HG03520 (cell line): Measurements from ENCODE around the gene KRTAP2-4.
"Not testable (repeated sequence)": the region's sequence is repeated elsewhere in the genome, so short reads cannot be mapped to it uniquely, and the experiment has no call there.

Experiments used
- ATAC-seq: cut with Tn5 transposase; IDR thresholded peaks from one replicate; pipeline ENCODE4 v1.9.1; 2021; ENCODE audit warnings: mild to moderate bottlenecking, moderate library complexity; ENCODE audit not compliant: unreplicated experiment

Gene KRTAP2-4

GRCh38 chr17:41040783-41041571 lies 24.7 kb downstream of the KRTAP2-4 start, which contains the start of gene KRTAP1-1:
Gene KRTAP1-1, minus strand, starts transcription at chr17:41041450. Its CDS starts 53 bp downstream, at chr17:41041397.
- ATAC-seq = not testable (repeated sequence)

GRCh38 chr17:41037853-41038350 lies 27.8 kb downstream of the KRTAP2-4 start:
- ATAC-seq = no peak

- not testable (repeated sequence) for ATAC-seq
These were observed 31.2 kb downstream of the KRTAP2-4 start, which contains the start of gene KRTAP1-3 for GRCh38 chr17:41034346-41034935. Gene KRTAP1-3, minus strand, starts transcription at chr17:41034874. Its CDS starts 53 bp downstream, at chr17:41034821.

- no peak for ATAC-seq
These were observed 35.9 kb downstream of the KRTAP2-4 start, which contains the start of gene KRTAP1-4 for GRCh38 chr17:41029633-41030245. Gene KRTAP1-4, minus strand, starts transcription at chr17:41030195. Its CDS starts 117 bp downstream, at chr17:41030078.

DNA sequence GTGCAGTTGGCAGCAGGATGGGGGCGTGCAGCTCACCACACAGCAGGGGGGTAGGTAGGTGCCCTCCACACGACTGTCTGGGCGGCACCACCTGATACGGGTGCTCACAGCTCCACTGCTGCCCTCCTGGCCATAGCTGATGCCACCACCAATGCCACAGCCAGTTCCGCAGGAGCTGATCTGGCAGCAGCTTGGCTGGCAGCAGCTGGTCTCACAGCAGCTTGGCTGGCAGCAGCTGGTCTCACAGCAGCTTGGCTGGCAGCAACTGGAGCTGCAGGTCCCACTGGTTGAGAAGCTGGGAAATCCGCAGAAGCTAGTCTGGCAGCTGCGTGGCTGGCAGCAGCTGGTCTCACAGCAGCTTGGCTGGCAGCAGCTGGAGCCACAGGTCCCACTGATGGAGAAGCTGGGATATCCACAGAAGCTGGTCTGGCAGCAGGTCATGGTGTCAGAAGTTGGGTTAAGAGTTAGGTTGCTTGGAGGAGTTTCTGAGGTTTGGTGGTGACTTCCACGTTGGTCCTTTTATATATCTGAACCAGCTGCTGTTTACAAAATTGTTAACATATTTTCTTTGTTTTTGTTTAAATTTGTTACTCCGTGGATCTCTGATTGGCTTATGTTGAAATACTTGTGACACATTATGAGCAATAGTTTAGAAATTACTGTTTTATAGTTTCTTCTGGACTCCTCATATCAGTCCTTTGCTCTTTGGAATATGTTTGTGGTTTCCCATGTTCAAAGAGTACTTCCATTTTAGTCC lies 38.8 kb downstream of the KRTAP2-4 start, which contains the start of gene KRTAP1-5:
Gene KRTAP1-5, minus strand, starts transcription at position 494 of the 757 bp plus-strand sequence. Its CDS starts 53 bp downstream, at position 441.
- no peak for ATAC-seq

- no peak for ATAC-seq
These were observed 41.0 kb downstream of the KRTAP2-4 start for GRCh38 chr17:41024697-41025096.

- ATAC-seq = no peak
These were observed 45.3 kb downstream of the KRTAP2-4 start for GRCh38 chr17:41020336-41020735.

DNA sequence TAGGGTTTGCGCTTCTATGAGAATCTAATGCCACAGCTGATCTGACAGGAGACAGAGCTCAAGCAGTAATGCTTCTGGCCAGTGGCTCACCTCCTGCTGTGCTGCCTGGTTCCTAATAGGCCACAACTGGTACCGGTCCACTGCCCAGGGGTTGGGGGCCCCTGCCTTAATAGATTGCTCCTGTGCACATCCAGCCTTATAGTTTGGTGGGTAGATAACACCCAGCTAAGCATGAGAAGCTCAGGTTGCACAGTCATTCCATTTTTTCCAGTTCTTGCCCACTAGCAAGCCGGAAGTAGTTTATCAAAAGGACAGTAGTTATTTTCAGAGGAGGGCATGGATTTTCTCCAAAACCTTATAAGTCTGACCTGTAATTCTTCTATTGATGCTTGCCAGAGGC lies 46.3 kb downstream of the KRTAP2-4 start:
- no peak for ATAC-seq

DNA sequence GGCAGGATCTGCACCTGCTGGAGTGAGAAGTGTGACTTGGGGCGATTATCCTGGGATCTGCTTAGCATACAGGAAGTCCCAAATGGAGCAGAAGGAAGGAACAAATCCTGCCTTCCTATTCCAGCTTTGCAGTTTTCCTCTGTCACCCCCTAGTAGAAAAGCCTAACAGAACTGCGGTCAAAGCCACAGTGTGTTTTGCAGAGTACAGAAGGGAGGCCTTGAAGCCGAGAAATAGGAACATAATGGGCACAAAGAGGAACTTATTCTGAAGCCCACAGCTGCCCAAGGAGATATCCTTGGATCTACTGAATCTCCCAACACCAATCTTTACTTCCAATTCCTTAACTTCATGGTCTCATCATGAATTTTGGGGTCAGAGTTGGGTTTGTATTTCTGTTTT lies 47.1 kb downstream of the KRTAP2-4 start:
- no peak for ATAC-seq

DNA sequence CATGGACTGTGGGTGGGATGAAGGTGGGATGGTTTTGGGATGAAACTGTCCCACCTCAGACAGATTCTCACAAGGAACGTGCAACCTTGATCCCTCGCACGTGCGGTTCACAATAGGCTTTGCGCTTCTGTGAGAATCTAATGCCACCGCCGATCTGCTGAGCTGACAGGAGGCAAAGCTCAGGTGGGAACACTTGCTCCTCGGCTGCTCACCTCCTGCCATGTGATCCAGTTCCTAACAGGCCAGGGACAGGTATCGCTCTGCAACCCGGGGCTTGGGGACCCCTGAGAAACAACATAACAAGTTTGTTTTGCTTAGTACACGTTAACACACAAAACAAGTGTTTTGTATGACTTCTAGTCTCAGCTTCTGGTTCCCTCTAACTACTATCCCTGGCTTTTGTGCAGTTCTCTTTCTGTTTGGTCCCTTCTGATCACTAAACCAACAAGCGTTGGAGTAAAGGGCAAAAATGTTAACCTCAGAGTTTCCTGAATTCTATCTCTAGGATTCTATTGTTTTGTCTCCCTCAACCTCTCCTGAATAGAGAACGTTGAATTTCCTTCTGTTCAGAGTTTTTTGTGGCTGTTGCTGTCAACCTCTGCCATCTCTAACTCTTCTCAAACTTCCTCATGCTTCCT lies 49.0 kb downstream of the KRTAP2-4 start:
- no peak for ATAC-seq

DNA sequence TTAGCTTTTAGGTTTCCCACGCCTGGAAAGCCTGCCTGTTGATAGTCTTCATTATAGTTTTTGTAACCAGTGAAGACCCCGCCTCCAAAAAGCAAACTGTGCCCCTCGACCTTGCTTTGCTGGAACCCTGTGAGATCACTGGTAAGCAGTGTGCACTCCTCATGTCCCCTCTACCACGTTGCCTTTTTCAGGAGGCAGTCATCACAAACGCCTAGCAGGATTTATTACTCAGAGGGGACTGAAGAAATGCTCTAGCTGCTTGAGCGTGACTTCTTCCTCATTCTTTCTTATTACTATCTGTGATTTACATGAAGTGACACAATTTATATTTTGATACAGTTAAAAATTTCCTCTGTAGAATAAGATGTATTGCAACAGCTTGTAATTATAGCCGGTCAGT lies 50.2 kb downstream of the KRTAP2-4 start:
- no peak for ATAC-seq
